Skin of body (tissue), 2 donors: Measurements from ENCODE around the gene SERPINE3. TPM values are rescaled to one million over a fixed set of nuclear protein-coding genes. Genes with fewer than 3 reads are reported as not detected.
A peak's percentile ranks its signal among the peaks of the same experiment; 100 is the strongest.

Experiments
- DNase-seq: peaks from one replicate; lab custom pipeline; 2025; lab: John Stamatoyannopoulos, UW
- total RNA-seq: library from RNA; depleted of rRNA; stranded (reverse); fragments of >200 nt; gene quantifications from one replicate; pipeline ENCODE4 v1.2.3, GENCODE V29; 2014

SERPINE3 gene
- total RNA-seq, 1 donor from 2014 or later: not detected

DNA sequence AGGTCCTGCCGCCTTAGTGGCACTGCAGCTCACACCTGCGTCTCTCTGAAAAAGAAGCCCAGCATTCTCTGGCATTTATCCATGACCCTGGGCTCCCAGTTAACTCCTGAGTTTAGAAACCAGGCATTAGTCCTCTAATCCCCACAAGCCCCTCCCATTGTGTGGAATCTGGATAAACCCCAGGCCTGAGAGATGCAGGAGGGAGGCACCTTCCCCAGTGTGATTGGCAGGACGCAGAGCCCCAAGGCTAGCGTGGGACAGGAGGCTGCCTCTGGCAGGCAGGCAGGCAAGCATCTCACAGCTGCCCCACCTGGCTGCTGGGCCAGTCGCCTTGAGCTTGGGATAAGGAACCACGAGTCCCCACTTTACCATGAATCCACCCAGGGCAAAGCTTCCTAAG is 11.0 kb upstream of the SERPINE3 start:
- DNase-seq: no peak

DNA sequence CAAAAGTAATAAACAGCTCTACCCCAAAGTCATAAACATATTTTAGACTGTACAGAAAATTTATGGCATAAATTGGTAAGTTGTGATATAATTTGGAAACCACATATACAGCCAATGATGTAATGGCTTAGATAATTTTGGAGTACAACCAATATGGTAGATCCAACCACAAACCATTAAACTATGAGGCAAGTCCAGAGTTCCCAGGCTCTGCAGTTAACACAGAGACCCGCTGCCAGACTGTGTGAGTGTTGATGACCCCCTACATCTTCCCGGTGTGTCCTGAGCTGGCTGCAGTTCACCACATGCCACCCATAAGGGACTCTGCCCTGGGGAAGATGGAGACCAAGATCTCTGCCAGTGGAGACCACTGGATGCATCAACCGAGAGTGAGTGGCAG is 9.9 kb upstream of the SERPINE3 start:
- no peak for DNase-seq

GRCh38 chr13:51330791-51331190 is 8.7 kb upstream of the SERPINE3 start:
- no peak for DNase-seq

DNA sequence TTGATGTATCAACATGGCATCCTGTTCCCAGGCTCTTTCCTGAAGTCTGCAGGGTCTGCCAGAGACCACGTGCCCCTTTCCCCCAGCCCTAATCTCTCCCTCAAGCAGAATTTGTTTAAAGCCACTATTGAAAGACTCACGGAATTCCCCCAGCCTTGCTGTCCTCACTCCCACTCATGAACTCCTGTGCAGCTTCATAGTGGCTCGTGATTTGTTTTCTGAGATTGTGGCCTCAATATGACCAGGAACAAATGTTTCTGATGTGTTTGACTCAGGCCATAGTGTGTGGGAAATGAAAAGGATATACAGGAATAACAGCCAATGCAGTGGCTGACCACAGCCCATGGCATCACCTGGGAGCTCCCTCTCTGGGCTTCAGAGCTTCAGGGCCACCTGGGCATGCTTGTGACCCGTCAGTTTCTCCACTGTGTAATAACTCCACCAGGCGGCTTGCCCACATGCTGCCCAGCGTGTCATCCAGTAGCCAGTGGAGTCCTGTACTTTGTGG is 8.1 kb upstream of the SERPINE3 start:
- no peak for DNase-seq

- no peak for DNase-seq
Measured at GRCh38 chr13:51332566-51333361, 6.7 kb upstream of the SERPINE3 start.

- no peak for DNase-seq
Measured at GRCh38 chr13:51333421-51333820, 6.1 kb upstream of the SERPINE3 start.

GRCh38 chr13:51333826-51334225 is 5.7 kb upstream of the SERPINE3 start:
- no peak for DNase-seq

- no peak for DNase-seq
Measured at GRCh38 chr13:51336746-51337145, 2.7 kb upstream of the SERPINE3 start.

DNA sequence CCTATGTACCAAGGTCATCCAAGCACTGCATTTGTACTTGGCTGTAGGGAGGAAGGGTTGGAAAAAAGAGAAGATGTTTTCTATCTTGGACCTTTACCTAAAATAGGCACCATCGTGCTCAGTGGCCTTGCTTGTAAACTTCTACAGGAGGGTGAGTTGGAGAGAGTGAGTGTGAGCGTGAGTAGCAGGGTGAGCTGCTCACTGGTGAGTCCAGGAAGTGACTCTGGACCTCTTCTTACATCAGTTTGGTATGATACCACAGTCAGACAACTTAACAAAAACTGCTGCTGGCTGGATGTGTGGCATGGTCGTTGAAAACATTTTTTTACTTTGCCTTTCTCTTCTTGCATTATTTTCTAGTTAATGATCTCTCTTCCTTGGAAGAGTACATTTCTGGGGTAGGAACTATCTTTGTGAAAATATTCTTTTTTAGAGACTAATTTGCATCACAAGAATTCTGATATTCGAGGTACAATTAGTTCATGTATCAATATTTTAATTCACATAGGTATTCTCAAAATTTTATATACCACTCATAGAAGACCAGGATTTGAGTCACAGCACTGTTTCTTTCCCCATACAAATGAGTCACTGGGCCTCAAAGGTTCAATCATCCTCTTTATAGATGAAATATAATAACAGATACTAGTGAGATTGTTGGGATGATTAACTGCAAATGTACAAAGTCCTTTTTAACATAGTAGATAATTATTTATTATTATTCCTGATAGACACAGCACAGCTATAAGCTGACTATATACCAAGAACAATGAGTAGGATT is 651 bp downstream of the SERPINE3 start:
- no peak for DNase-seq

DNA sequence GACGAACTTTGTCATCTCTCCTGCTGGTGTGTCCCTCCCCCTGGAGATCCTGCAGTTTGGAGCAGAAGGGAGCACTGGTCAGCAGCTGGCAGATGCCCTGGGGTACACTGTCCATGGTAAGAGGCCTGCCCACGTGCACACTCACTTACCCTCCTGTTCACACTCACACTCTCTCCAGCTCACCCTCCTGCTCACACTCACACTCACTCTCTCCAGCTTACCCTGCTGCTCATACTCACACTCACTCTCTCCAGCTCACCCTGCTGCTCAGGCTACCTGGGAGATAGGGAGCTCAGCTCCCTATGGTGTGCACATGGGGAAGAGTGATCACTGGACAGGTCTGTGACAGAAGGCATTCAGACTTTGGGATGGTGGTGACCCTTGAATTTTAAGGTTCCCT is 1.7 kb downstream of the SERPINE3 start:
- DNase-seq: no peak

DNA sequence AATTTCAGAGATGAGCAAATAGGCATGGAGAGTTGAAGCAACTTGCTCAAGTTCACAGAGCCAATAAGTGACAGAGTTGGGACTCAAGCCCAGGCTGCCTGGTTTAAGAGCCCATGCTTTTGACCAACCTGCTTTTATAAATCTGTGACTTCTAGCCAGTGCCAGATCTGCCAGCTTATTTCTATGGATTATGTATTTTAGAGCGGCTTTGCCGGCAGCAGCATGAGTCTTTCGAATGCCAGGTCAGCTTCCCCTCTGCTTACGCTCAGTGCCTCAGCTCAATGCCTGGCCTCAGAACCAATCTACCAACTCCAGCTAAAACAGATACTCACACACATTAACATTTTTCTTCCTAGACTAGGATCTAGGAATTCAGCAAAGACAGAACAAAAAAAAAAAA is 2.3 kb downstream of the SERPINE3 start:
- DNase-seq: no peak

GRCh38 chr13:51342706-51343105 is 3.2 kb downstream of the SERPINE3 start:
- no peak for DNase-seq

DNA sequence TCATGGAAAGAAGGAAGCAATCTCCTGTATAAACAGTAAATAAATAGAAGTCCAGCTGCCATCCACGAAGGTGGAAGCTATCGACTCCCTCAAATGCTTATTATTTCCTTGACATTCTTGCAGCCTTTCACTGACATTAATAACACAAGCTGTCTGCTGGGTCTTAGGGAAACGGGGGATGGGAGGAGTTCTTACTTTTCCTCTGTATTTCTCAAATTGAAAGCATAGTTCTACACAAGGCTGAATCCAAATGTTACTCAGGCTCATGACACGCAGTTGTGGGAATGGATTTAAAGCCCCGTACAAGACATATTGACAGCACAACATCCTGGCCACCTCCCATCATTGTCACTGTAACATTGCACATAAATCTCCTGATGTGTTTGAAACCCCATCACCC is 4.0 kb downstream of the SERPINE3 start:
- peak; percentile 45 for DNase-seq

- DNase-seq: no peak
Measured at GRCh38 chr13:51346397-51346796, 6.9 kb downstream of the SERPINE3 start.

- DNase-seq: no peak
Measured at GRCh38 chr13:51347099-51347498, 7.6 kb downstream of the SERPINE3 start.

DNA sequence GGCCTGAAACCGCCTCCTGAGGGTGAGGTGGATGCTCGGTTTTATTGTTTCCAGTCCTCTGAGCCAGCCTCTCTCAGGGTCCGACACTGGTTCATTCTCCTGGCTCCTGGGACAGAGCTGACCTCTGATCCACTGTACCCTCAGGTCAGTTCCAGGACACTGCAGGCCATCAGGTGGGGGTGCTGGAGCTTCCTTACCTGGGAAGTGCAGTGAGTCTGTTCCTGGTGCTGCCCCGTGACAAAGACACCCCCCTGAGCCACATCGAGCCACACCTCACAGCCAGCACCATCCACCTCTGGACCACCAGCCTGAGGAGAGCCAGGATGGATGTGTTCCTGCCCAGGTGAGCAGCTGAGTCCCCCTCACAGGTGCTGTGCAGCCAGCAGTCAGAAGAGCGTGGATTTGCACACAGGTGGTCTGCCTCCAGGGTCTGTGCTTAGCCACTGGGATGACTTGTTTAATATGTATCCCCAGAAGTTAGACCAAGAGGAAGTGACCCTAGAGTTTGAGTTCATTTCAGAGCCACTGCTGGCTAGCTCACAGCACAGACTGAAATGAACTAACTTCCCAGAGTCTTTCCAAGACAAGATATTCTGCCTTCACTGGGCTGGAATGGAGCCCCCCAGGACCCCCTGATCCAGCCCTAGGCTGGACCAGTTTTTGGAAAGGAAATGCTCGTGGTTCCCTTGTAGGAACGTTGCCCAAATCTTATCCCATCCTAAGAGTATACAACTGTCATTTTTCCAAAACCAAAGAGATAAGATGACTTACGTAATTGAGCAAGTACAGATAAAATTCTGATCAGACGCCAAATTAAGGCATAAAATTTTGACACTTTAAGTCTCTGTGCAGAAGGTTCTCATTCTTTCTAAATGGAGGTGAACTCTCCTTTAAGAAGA is 8.8 kb downstream of the SERPINE3 start:
- DNase-seq: no peak

- DNase-seq: no peak
Measured at GRCh38 chr13:51349016-51349415, 9.5 kb downstream of the SERPINE3 start.

DNA sequence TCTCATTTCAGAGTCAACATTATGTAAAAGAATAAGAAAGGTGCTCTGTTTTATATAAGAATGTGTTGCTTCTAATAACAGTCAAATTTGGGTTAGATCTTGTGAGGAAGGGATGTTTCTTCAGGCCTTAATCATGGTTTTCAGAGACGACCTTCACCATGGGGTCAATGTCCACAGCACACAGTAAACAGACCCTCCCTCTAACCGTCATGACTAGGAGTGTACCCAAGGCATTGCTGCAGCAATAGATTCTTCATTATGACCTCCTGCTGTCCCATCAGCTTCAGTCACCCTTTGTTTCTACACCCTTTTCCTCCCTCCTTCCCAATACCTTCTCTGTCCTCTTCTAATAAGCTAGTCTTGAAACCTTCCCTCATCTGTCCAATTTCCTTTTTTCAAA is 15.7 kb downstream of the SERPINE3 start:
- no peak for DNase-seq

DNA sequence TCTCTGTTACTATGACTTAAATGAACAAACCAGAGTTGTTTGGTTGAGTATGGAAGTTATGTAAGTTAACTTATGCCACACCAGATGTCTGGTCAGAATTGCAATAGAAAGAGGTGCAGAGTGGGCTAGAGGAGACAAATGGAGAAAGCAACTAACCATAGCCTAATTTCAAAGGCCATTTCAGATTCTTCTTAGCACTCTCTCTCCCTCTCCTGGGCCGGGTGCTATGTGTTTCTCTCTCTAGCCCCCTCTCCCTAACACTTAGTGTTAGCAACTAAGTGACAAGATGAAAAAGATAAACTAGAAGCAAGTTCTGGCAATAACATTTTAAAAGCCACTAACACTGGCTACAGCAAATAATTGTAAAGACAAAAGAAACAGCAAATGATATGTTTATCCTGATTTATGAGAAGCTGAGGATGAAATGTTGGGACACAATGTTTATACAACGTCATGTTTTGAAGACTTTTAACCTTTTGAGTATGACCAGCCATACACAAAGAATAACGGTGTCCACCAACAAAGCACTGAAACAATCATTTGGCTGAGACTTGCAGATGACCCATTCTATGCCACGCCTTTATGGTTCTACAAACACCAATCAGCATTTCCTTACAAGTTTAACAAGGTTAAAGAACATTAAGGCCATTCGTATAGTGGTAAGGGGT is 18.6 kb downstream of the SERPINE3 start:
- no peak for DNase-seq

DNA sequence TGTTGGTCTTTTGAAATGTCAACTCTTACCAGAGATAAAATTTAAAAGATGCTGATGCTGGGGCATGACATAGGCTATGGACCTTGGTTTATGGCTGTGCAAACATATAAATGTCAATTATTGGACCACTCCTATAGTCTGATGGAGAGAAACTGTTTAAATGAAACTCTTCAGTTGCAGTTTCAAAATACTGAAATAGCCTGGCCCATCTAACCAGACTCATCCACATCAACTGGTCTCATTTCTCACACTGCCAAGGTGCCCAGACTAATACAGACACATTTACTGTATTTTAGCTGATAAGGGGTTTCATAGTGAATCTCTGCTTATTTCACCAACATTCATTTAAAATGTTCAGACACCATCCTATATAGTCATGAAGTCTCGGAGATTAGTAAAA is 19.9 kb downstream of the SERPINE3 start:
- DNase-seq: no peak

- no peak for DNase-seq
Measured at GRCh38 chr13:51360489-51360888, 21.0 kb downstream of the SERPINE3 start.
